Retinal pigment epithelial cell (primary cell): ENCODE measurements around the gene SKAP1.

Source experiments
- DNase-seq: peaks from one replicate; pipeline ENCODE4 v3.0.0-alpha.2; 2010; ENCODE audit warnings: low read depth
- H3K4me3 ChIP-seq: 2 replicates; pipeline ENCODE4 v1.5.1; 2011; ENCODE audit warnings: mild to moderate bottlenecking, low read length, control low read depth, moderate library complexity
- CTCF ChIP-seq: conservative IDR thresholded peaks from 2 replicates; pipeline ENCODE4 v1.5.1; 2011; ENCODE audit warnings: low read depth, low read length, control low read depth, inconsistent platforms

Gene SKAP1

GRCh38 chr17:48378708-48379392 is 51.2 kb downstream of the SKAP1 start:
- TF ChIP-seq CTCF, result no peak
- H3K4me3 ChIP-seq, result no peak overlapping the region
- DNase-seq, result no peak

GRCh38 chr17:48378238-48378637 is 51.8 kb downstream of the SKAP1 start:
- TF ChIP-seq CTCF, result no peak
- H3K4me3 ChIP-seq, result no peak overlapping the region
- DNase-seq, result no peak

GRCh38 chr17:48376682-48377325 is 53.2 kb downstream of the SKAP1 start:
- H3K4me3 ChIP-seq, result no peak overlapping the region
- no peak for DNase-seq
- TF ChIP-seq CTCF, result no peak

- no peak overlapping the region for H3K4me3 ChIP-seq
- DNase-seq, result peak; percentile 21
- no peak for TF ChIP-seq CTCF
These were observed 54.7 kb downstream of the SKAP1 start for GRCh38 chr17:48375356-48375755.

DNA sequence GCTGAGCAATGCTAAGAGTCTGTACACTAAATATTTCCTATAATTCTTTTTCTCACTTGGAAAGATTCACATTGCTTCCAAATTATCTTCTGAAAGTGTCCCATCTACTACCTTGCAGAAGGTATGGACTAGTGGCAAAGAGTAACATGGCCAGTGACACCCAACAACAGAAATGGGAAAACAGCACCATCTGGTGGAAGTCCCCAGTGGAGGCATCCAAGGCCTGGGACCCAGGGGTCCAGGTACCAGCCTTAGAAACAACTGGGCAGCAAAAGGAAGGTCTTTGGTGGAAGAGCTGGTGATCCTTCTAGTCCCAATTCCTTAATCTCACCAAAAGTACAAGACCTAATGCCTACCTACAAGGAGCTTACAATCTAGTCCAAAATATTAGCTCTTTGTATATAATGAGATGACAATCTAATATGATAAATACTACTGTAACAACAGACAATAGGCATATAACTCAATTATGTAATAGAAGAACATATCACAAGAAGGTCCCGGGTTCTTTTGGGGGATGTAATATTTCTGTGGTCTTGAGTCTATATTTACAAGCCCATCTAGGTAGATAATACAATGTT is 55.3 kb downstream of the SKAP1 start:
- no peak for DNase-seq
- H3K4me3 ChIP-seq, result no peak overlapping the region
- peak; percentile 66 for TF ChIP-seq CTCF

DNA sequence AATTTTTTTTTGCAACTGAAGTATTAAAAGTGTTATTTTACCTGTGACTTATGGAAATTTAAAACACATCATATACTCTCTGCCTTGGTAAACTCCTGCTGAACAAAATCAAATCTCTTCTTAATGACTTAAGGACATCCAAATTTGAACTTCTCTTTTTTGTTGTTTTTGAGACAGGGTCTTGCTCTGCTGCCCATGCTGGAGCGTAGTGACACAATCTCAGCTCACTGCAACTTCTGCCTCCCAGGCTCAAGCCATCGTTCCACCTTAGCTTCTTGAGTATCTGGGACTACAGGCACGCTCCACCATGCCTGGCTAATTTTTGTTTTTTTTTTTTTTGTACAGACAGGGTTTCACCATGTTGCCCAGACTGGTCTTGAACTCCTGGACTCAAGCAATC is 56.1 kb downstream of the SKAP1 start:
- DNase-seq, result no peak
- TF ChIP-seq CTCF, result no peak
- H3K4me3 ChIP-seq, result no peak overlapping the region
